HG03378 (cell line): Measurements from ENCODE around the gene BMPR1A.

Experiments used
- ATAC-seq: cut with Tn5 transposase; IDR thresholded peaks from one replicate; pipeline ENCODE4 v1.9.1; 2021; ENCODE audit warnings: mild to moderate bottlenecking, moderate library complexity; ENCODE audit not compliant: unreplicated experiment

BMPR1A gene

GRCh38 chr10:86756511-86757112 is at the start of gene BMPR1A:
TSS of gene BMPR1A (plus strand) at chr10:86756619. CDS start at chr10:86876019, 119,400 bp downstream.
- no peak for ATAC-seq

- no peak for ATAC-seq
These were observed 49.4 kb upstream of the BMPR1A start for GRCh38 chr10:86706977-86707376.

- no peak for ATAC-seq
These were observed 48.9 kb upstream of the BMPR1A start for GRCh38 chr10:86707505-86707904.

GRCh38 chr10:86708068-86708782 is 48.2 kb upstream of the BMPR1A start:
- ATAC-seq, result no peak

DNA sequence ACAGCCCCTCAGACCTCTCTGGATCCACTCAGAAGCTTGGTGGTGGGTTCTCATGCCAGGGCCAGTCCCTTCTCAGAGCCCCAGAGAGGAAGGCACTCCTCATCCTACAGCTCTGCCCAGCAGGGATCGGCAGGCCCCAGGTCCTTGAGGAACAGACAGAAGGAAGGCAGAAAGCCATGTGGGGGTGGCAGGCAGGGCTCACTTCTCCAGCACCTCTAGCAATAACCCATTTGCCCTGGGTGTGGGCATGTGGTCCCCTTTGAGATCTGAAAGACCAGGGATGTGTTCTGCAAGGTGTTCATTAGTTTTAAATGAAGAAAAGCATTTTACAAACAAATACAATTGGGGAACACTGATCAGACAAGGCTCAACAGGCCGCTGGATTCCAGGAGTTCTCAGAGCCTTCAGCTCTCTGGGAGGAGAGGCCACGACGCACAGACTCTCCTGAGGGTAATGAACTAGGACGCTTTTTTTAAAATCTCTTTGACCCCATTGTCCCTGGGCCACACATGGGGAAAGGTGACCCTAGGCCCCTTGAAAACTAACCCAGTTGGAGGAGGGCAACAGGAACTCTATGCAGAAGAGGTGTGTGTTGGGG is 47.5 kb upstream of the BMPR1A start:
- ATAC-seq, result no peak

- no peak for ATAC-seq
These were observed 46.8 kb upstream of the BMPR1A start for GRCh38 chr10:86709396-86710185.

DNA sequence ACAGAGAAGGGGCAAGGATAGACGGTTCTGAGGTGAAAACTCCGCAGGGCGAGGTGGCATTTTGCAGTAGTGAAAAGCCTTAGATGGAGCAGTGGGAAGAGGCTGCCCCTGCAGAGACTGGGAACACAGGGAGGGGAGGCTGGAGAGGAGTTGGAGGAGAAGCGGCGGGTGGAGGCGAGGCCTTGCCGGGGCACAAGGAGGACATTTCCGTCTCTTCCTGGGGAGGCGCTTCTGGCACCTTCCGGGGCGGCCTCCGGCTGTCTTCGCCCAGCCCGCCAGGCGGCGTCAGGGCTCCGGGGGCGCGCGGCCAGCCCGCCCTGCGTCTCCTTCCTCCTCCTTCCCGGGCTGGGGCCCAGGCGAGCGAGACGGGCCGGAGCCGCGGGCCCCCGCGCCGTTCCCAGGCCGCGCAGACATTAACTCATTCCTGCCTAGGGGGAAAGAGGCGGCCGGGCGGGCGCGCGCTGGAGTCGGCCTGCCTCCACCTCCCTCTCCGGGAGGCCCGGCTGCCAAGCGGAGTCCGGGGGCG is 45.4 kb upstream of the BMPR1A start:
- peak; percentile 68 for ATAC-seq

GRCh38 chr10:86711513-86712316 is 44.7 kb upstream of the BMPR1A start:
- ATAC-seq, result peak; percentile 34

- ATAC-seq, result peak; percentile 20
These were observed 44.1 kb upstream of the BMPR1A start for GRCh38 chr10:86712317-86712707.

GRCh38 chr10:86715156-86715795 is 41.1 kb upstream of the BMPR1A start:
- ATAC-seq, result no peak

DNA sequence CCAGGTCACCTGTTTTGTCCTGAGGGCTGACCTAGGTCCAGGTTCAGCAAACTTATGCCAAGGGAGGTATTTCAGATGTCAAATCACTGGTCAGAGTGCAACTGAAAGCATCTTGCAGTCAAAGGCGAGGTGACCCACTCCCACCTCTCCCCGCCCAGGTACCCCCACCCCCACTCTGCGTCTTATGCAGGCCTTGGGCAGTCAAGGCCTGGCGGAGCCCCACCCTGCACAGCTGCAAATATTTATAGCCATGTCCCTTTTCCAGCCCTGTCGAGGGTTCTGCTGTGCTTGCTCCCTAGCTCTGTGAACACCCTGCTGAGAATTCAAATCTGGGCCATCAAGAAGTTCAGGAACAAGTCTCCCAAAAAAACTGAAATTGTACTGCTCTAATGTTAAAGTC is 40.6 kb upstream of the BMPR1A start:
- no peak for ATAC-seq

- no peak for ATAC-seq
These were observed 40.0 kb upstream of the BMPR1A start for GRCh38 chr10:86716466-86716865.

DNA sequence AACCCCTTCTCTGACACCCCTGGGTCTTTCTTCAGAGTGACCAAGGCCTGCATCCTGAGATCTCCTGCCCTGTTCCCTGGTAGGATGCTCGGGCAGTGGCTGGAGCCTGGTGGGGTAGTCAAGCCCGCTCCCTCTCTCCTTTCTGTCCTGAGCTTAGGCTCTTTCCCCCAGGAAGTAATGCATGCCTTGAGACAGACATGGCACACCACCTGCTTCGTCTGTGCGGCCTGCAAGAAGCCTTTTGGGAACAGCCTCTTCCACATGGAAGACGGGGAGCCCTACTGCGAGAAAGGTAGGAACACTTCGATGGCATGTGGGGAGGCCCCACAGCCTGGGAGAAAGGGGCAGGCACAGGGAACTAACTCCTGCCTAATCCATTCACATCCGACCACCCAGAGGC is 37.9 kb upstream of the BMPR1A start:
- no peak for ATAC-seq

DNA sequence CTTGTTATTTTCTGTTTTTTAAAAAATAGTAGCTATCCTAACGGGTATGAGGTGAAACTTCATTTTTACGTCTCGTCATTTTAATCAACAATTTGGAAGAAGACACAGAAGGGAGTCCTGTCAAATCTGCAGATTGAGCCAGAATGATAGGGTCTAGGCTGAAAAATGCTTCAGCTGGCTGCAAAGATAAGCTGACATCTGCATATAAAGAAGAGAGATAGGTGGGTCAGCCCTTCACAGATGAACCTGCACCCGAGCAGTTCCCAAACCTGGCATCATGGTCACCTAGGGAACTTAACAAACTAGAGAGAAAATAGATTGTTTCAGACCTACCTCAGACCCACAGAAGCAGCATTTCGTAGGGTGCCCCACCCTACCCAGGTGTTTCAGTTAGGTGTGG is 35.2 kb upstream of the BMPR1A start:
- no peak for ATAC-seq

DNA sequence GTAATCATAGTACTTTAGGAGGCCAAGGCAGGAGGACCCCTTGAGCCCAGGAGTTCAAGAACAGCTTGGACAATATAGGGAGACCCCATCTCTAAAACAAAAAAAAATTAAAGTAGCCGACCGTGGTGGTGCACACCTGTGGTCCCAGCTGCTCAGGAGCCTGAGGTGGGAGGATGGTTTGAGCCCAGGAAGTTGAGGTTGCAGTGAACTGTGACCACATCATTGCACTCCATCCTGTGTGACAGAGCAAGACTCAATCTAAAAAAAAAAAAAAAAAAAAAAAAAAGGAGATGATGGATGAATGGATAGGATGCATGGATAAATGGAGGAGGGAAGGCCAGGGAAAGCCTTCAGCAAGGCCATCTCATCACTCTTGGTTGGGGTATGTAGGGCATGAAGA is 33.4 kb upstream of the BMPR1A start:
- no peak for ATAC-seq

DNA sequence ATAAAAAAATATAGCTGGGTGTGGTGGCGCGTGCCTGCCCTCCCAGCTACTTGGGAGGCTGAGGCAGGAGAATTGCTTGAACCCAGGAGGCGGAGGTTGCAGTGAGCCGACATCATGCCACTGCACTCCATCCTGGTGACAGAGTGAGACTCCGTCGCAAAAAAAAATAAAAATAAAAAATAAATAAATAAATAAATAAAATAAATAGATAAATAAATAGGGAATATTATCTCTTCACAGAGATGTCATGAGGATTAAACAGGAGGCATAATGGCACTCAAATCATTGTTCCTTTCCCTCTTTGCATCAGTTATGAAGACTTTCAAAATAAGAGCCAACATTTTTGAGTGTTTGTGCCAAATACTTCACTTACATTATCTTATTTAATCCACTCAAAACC is 32.0 kb upstream of the BMPR1A start:
- ATAC-seq, result no peak

GRCh38 chr10:86725980-86726676 is 30.3 kb upstream of the BMPR1A start:
- ATAC-seq, result no peak

- ATAC-seq, result no peak
These were observed 29.8 kb upstream of the BMPR1A start for GRCh38 chr10:86726677-86726999.

DNA sequence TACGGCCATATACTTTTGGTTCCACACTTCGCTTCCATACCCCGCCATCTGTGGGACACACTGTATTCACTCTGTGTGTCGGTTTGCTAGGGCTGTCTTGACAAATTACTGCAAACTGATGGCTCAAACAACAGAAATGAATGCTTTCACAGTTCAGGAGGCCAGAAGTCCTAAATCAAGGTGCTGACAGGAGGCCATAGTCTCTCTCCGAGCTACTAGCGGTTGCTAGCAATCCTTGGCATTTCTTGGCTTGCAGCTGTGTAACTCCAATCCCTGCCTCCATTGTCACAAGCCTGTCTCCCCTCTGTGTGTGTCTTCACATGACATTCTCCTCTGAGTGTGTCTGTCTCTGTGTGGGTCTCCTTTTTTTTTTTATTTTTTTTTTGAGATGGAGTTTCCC is 28.9 kb upstream of the BMPR1A start:
- no peak for ATAC-seq

DNA sequence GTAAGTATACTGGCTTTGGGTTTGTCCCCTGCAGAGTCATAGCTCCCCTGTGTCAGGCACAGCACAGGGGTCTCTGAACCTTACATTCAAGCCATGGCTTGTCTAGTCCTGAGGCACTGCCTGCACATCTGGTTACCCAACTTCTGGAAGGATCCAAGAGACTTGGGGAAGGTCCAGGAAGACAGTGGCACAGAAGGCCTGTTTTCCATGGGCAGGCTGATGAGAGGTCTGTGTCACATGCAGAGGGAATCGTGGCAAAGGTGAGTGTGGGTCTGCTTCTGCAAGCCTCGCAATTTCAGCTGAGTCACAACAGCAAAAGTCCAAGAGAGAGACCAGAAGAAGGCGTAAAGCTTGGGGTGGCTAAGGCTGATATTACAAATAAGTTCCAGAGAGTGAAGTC is 28.4 kb upstream of the BMPR1A start:
- ATAC-seq, result no peak
